H1 (cell line): Measurements from ENCODE around the gene VAX1. TPM values are rescaled to one million over a fixed set of nuclear protein-coding genes. Genes with fewer than 3 reads are reported as not detected.

ENCODE experiments used
- CTCF ChIA-PET: fragments of 300-600 bp; sonication (Branson Sonifier 250); formaldehyde crosslinking; loops from one replicate; lab custom pipeline; 2021; ENCODE audit not compliant: partially characterized antibody; lab: Charles Lee
- POLR2A ChIA-PET: fragments of 300-600 bp; sonication (Branson Sonifier 250); formaldehyde crosslinking; loops from one replicate; lab custom pipeline; 2021; ENCODE audit warnings: inconsistent platforms; ENCODE audit not compliant: partially characterized antibody; lab: Charles Lee
- DNase-seq, 2 experiments: peaks; one replicate each; pipeline versions ENCODE4 v3.0.0 to v3.0.0-alpha.2; 2010 to 2022; ENCODE audit warnings: low spot score in 2 of 2, low read depth in 1 of 2, mixed read lengths in 1 of 2
- FAIRE-seq: peaks from 2 replicates; lab custom pipeline; 2011; peaks lifted over from hg19 to GRCh38; lab: Jason Lieb, UNC
- H2AFZ ChIP-seq: 2 replicates; pipeline ENCODE4 v1.8.1; 2012; ENCODE audit warnings: low read length, inconsistent platforms
- H2AK5ac ChIP-seq: 2 replicates; pipeline ENCODE4 v1.6.1; 2013; ENCODE audit warnings: low read depth, low read length
- H2BK120ac ChIP-seq: replicated peaks from 2 replicates; pipeline ENCODE3; 2013; ENCODE audit warnings: low read depth, low read length, inconsistent platforms
- H2BK12ac ChIP-seq: 2 replicates; pipeline ENCODE4 v1.6.1; 2013; ENCODE audit warnings: low read depth, low read length
- H2BK15ac ChIP-seq: 2 replicates; pipeline ENCODE4 v1.6.1; 2013; ENCODE audit warnings: low read length
- H2BK20ac ChIP-seq: 2 replicates; pipeline ENCODE4 v1.6.1; 2013; ENCODE audit warnings: low read length
- H2BK5ac ChIP-seq: 2 replicates; pipeline ENCODE4 v1.6.1; 2013; ENCODE audit warnings: low read depth, low read length
- H3K14ac ChIP-seq: 2 replicates; pipeline ENCODE4 v1.6.1; 2013; ENCODE audit warnings: inconsistent platforms; ENCODE audit not compliant: insufficient read length
- H3K18ac ChIP-seq: 2 replicates; pipeline ENCODE4 v1.6.1; 2013; ENCODE audit warnings: low read length; ENCODE audit errors: extremely low read depth
- H3K23ac ChIP-seq: 2 replicates; pipeline ENCODE4 v1.6.1; 2013; ENCODE audit warnings: inconsistent platforms; ENCODE audit not compliant: insufficient read length
- H3K23me2 ChIP-seq: 2 replicates; pipeline ENCODE4 v1.6.1; 2013; ENCODE audit warnings: low read depth, low read length
- H3K27ac ChIP-seq: 2 replicates; pipeline ENCODE4 v1.6.1; 2011; ENCODE audit warnings: low read depth, low read length, inconsistent platforms
- H3K27me3 ChIP-seq, 4 experiments: replicated peaks in 1 of 4; 1 replicate in 1 of 4; 2 replicates in 3 of 4; pipeline versions ENCODE4 v1.6.1 to v1.8.1; 2011 to 2013; ENCODE audit warnings: low read length in 3 of 4, mild to moderate bottlenecking in 3 of 4, inconsistent platforms in 2 of 4, mixed read lengths in 2 of 4, moderate library complexity in 1 of 4; ENCODE audit not compliant: control insufficient read depth in 3 of 4, insufficient read depth in 3 of 4; ENCODE audit errors: extremely low read depth in 1 of 4
- H3K36me3 ChIP-seq, 4 experiments: 2 replicates each; pipeline versions ENCODE4 v1.6.1 to v1.8.1; 2011 to 2013; ENCODE audit warnings: mild to moderate bottlenecking in 4 of 4, low read length in 3 of 4, moderate library complexity in 2 of 4, control low read depth in 1 of 4, inconsistent platforms in 1 of 4; ENCODE audit not compliant: insufficient read depth in 4 of 4, control insufficient read depth in 2 of 4
- H3K4ac ChIP-seq: replicated peaks from 2 replicates; pipeline ENCODE3; 2013; ENCODE audit warnings: low read length, low read depth, mixed read lengths, inconsistent platforms; ENCODE audit not compliant: insufficient read length
- H3K4me1 ChIP-seq, 4 experiments: replicated peaks in 1 of 4; 1 replicate in 1 of 4; 2 replicates in 3 of 4; pipeline versions ENCODE4 v1.6.1 to v1.8.1; 2011 to 2013; ENCODE audit warnings: low read length in 3 of 4, inconsistent platforms in 2 of 4, mixed read lengths in 1 of 4; ENCODE audit not compliant: insufficient read depth in 4 of 4, control insufficient read depth in 3 of 4
- H3K4me2 ChIP-seq, 2 experiments: 2 replicates each; pipeline versions ENCODE4 v1.6.1 to v1.8.1; 2011 to 2013; ENCODE audit warnings: low read depth in 2 of 2, low read length in 2 of 2, control low read depth in 1 of 2, inconsistent platforms in 1 of 2, mild to moderate bottlenecking in 1 of 2; ENCODE audit not compliant: insufficient read depth in 1 of 2
- H3K4me3 ChIP-seq, 4 experiments: fragments of 200-600, 300-600 bp in 1 of 4; sonication (generic), shearing (Covaris generic), sonication (Bioruptor Twin) in 1 of 4; 2 replicates each; pipeline versions ENCODE4 v1.5.1 to v1.8.1; 2011 to 2016; ENCODE audit warnings: low read length in 4 of 4, low read depth in 3 of 4, control low read depth in 2 of 4, inconsistent platforms in 2 of 4, mild to moderate bottlenecking in 2 of 4, mixed read lengths in 1 of 4, moderate library complexity in 1 of 4; ENCODE audit not compliant: insufficient read depth in 2 of 4; ENCODE audit errors: extremely low read depth in 1 of 4
- H3K56ac ChIP-seq: replicated peaks from 2 replicates; pipeline ENCODE3; 2013; ENCODE audit warnings: low read depth, mild to moderate bottlenecking, mixed read lengths, low read length, inconsistent platforms; ENCODE audit not compliant: insufficient read length
- H3K79me1 ChIP-seq: 2 replicates; pipeline ENCODE4 v1.6.1; 2013; ENCODE audit warnings: low read depth, low read length, control low read depth
- H3K79me2 ChIP-seq, 2 experiments: 2 replicates each; pipeline versions ENCODE4 v1.6.1 to v1.8.1; 2012 to 2013; ENCODE audit warnings: low read length in 2 of 2, mild to moderate bottlenecking in 2 of 2, inconsistent platforms in 1 of 2; ENCODE audit not compliant: insufficient read depth in 2 of 2, control insufficient read depth in 1 of 2
- H3K9ac ChIP-seq, 4 experiments: replicated peaks in 1 of 4; 1 replicate in 1 of 4; 2 replicates in 3 of 4; pipeline versions ENCODE4 v1.6.1 to v1.8.1; 2011 to 2013; ENCODE audit warnings: low read depth in 3 of 4, low read length in 3 of 4, control low read depth in 2 of 4, mild to moderate bottlenecking in 2 of 4, moderate library complexity in 2 of 4, inconsistent platforms in 1 of 4; ENCODE audit errors: extremely low read depth in 1 of 4
- H3K9me3 ChIP-seq, 2 experiments: 2 replicates each; pipeline versions ENCODE4 v1.6.1 to v1.8.1; 2012 to 2013; ENCODE audit warnings: mild to moderate bottlenecking in 2 of 2, moderate library complexity in 2 of 2, control low read depth in 1 of 2, inconsistent platforms in 1 of 2, low read depth in 1 of 2, low read length in 1 of 2, mixed read lengths in 1 of 2; ENCODE audit not compliant: insufficient read depth in 2 of 2
- H4K20me1 ChIP-seq, 2 experiments: replicated peaks in 1 of 2; 2 replicates each; pipeline versions ENCODE3 to v1.8.1; 2011 to 2013; ENCODE audit warnings: inconsistent platforms in 2 of 2, low read length in 2 of 2, mild to moderate bottlenecking in 1 of 2; ENCODE audit not compliant: insufficient read depth in 2 of 2, control insufficient read depth in 1 of 2
- H4K5ac ChIP-seq: 2 replicates; pipeline ENCODE4 v1.6.1; 2013; ENCODE audit warnings: low read length, low read depth, mixed read lengths, inconsistent platforms; ENCODE audit not compliant: insufficient read length
- H4K8ac ChIP-seq: 2 replicates; pipeline ENCODE4 v1.8.0; 2013; ENCODE audit warnings: mild to moderate bottlenecking, moderate library complexity, low read length, inconsistent platforms; ENCODE audit not compliant: insufficient read depth; ENCODE audit errors: extremely low read depth
- H4K91ac ChIP-seq: replicated peaks from 2 replicates; pipeline ENCODE3; 2013; ENCODE audit warnings: low read length, mixed read lengths, inconsistent platforms; ENCODE audit not compliant: insufficient read length
- BACH1 ChIP-seq: IDR thresholded peaks from 2 replicates; pipeline ENCODE4 v1.6.1; 2012; ENCODE audit warnings: low read length, improper control_type of control experiment
- CBX5 ChIP-seq: fragments of 300-800, 300-1000 bp; sonication (generic); IDR thresholded peaks from 2 replicates; pipeline ENCODE4 v1.7.1; 2016; ENCODE audit warnings: antibody characterized with exemption, low read length, low read depth
- CBX8 ChIP-seq: fragments of 300-800, 300-1000 bp; sonication (generic); IDR thresholded peaks from 2 replicates; pipeline ENCODE4 v1.7.1; 2016; ENCODE audit warnings: low read depth, low read length, borderline replicate concordance
- FOSL1 ChIP-seq: IDR thresholded peaks from 2 replicates; pipeline ENCODE4 v1.6.1; 2011; ENCODE audit warnings: mild to moderate bottlenecking, low read depth, low read length, moderate library complexity; ENCODE audit not compliant: insufficient read depth
- KDM4A ChIP-seq: IDR thresholded peaks from one replicate; pipeline ENCODE4 v1.7.1; 2012; ENCODE audit warnings: low read depth, mild to moderate bottlenecking, moderate library complexity, low read length, inconsistent platforms; ENCODE audit not compliant: severe bottlenecking
- PHF8 ChIP-seq: fragments of 200-600 bp; sonication (generic); conservative IDR thresholded peaks from 2 replicates; pipeline ENCODE4 v1.7.1; 2012; ENCODE audit warnings: low read depth, mild to moderate bottlenecking, inconsistent platforms, low read length, moderate library complexity
- POU5F1 ChIP-seq: IDR thresholded peaks from 2 replicates; pipeline ENCODE4 v1.6.1; 2011; ENCODE audit warnings: low read depth, mild to moderate bottlenecking, low read length, moderate library complexity
- RAD21 ChIP-seq, 2 experiments: IDR thresholded peaks in 1 of 2; conservative IDR thresholded peaks in 1 of 2; 2 replicates each; pipeline ENCODE4 v1.6.1; 2011; ENCODE audit warnings: low read depth in 2 of 2, low read length in 2 of 2, improper control_type of control experiment in 1 of 2, inconsistent platforms in 1 of 2, mild to moderate bottlenecking in 1 of 2, moderate library complexity in 1 of 2
- RNF2 ChIP-seq: fragments of 200-900, 300-1000 bp; sonication (generic); IDR thresholded peaks from 2 replicates; pipeline ENCODE4 v1.7.1; 2016; ENCODE audit warnings: borderline replicate concordance, low read depth, mild to moderate bottlenecking, antibody characterized with exemption, low read length; ENCODE audit not compliant: poor library complexity, severe bottlenecking; ENCODE audit errors: missing control alignments
- SAP30 ChIP-seq: fragments of 300-600 bp; sonication (generic); IDR thresholded peaks from 2 replicates; pipeline ENCODE4 v1.7.1; 2012; ENCODE audit warnings: low read length, moderate library complexity, mild to moderate bottlenecking, inconsistent platforms; ENCODE audit not compliant: insufficient read depth, insufficient replicate concordance
- SIX5 ChIP-seq: IDR thresholded peaks from 2 replicates; pipeline ENCODE4 v1.6.1; 2011; ENCODE audit warnings: mild to moderate bottlenecking, low read depth, low read length
- WGBS, 2 experiments: shearing (Covaris generic) in 1 of 2; methylation state at CpG; one replicate each; pipeline versions ENCODE4 v1.1.6 to v1.1.7; 2013 to 2015; ENCODE audit warnings: low lambda C conversion rate in 2 of 2, mixed read lengths in 2 of 2, inconsistent platforms in 1 of 2, low coverage in 1 of 2, missing lambda C conversion rate in 1 of 2; ENCODE audit not compliant: insufficient replicate concordance in 2 of 2, insufficient coverage in 1 of 2, insufficient read length in 1 of 2; ENCODE audit errors: extremely low coverage in 1 of 2, missing lambda C conversion rate in 1 of 2; 5-methylcytosine and 5-hydroxymethylcytosine counted together
- polyA plus RNA-seq, 7 experiments: library from polyadenylated mRNA; depleted of rRNA in 3 of 7; stranded (reverse) in 5 of 7; unstranded in 2 of 7; fragments of >200 nt in 5 of 7; fragments of 200-250 nt in 2 of 7; gene quantifications; 1 replicate in 5 of 7; 2 replicates in 1 of 7; 4 replicates in 1 of 7; pipeline versions ENCODE4 v1.2.1 to v1.2.3, GENCODE V29; 2011 to 2013; ENCODE audit warnings: missing spikeins in 2 of 7, mixed read lengths in 2 of 7
- total RNA-seq: library from RNA; stranded (reverse); fragmentation: NEBNext Ultra II Directional; extraction: Animal tissue kit (Norgen Biotek cat#: 25700); gene quantifications from 2 replicates; pipeline ENCODE4 v1.2.1, GENCODE V29; 2021

VAX1 gene
- total and polyA plus RNA-seq, 2 of the 8 experiments (the other 6 are each of a cell fraction or from before 2014, with no cell fraction given): not detected

- 12% methylated on average over 16 of the region's 16 CpGs; no CpG with 5 or more reads in 1 of the 2 experiments for WGBS, 2 experiments
- Histone ChIP-seq H4K20me1 (peaks cover 0 to 7% of the 10 kb centered on the region in 2 experiments), H3K14ac (no peak overlapping the region), H3K79me2 (no peaks in the 10 kb centered on the region), H2BK20ac (no peak overlapping the region), H2AK5ac (no peak overlapping the region), H2BK12ac (no peak overlapping the region), H3K27ac (no peak overlapping the region), H4K91ac (no peak overlapping the region), H3K4ac (no peak overlapping the region), H3K23me2 (peaks cover 7% of the 10 kb centered on the region), H2BK5ac (no peak overlapping the region), H4K5ac (no peak overlapping the region), H3K56ac (no peak overlapping the region), H2BK15ac (no peak overlapping the region), H3K36me3 (no peaks in the 10 kb centered on the region), H3K4me1 (peaks cover 0 to 15% (median 7%) of the 10 kb centered on the region in 4 experiments; a peak in 6 of 7 replicates), H3K27me3 (peaks cover 32 to 56% (median 49%) of the 10 kb centered on the region in 4 experiments), H3K79me1 (no peaks in the 10 kb centered on the region), H3K9me3 (no peaks in the 10 kb centered on the region), H3K18ac (no peak overlapping the region), H4K8ac (no peak overlapping the region), H2AFZ (peak overlapping the region; percentile 88; the same call in 1 of the 2 replicates), H3K9ac (no peak overlapping the region), H2BK120ac (no peak overlapping the region), H3K4me3 (peak overlapping the region; percentile 29 to 67 (median 60); a peak in 7 of 8 replicates), H3K4me2 (peak overlapping the region; percentile 87 to 99), H3K23ac (no peak overlapping the region)
- ChIA-PET CTCF (interaction anchor here (0.5 to 15.5 kb wide), 68 partner anchors 9 to 617 kb away, joined by 3 to 531 read pairs (median 4); partner anchors contain the start of gene KCNK18), POLR2A (no interaction called here)
- peak; percentile 94 for FAIRE-seq
- DNase-seq: peak; percentile 67 to 96
- TF ChIP-seq BACH1: no peak
- no peak for TF ChIP-seq RNF2
- TF ChIP-seq FOSL1: no peak
- no peak for TF ChIP-seq CBX5
- TF ChIP-seq CBX8: no peak
- no peak for TF ChIP-seq KDM4A
- TF ChIP-seq RAD21 (IDR thresholded peaks at IDR 0.05 in 1 of 2, conservative IDR thresholded peaks at IDR 0.05 in 1 of 2; ENCODE audit: low read depth in 2 of 2, low read length in 2 of 2): peak; percentile 93 to 94
- TF ChIP-seq POU5F1: no peak
- no peak for TF ChIP-seq PHF8
- no peak for TF ChIP-seq SAP30
- TF ChIP-seq SIX5: no peak
These were observed 36.6 kb upstream of the VAX1 start for GRCh38 chr10:117174439-117175214.
